Suprapubic skin (tissue), 4 donors: ENCODE data around the gene INPP5A. TPM values are rescaled to one million over a fixed set of nuclear protein-coding genes. Genes with fewer than 3 reads are reported as not detected.

Source experiments
- DNase-seq, 2 donors: peaks; one replicate each; pipeline ENCODE4 v3.0.0-alpha.2; 2019; ENCODE audit warnings: low spot score in 2 of 2
- H3K27ac ChIP-seq: fragments of 200-600 bp; sonication (generic); one replicate; pipeline ENCODE4 v1.5.1; 2019
- H3K27me3 ChIP-seq: fragments of 200-600 bp; sonication (generic); one replicate; pipeline ENCODE4 v1.5.1; 2019
- H3K36me3 ChIP-seq: fragments of 200-600 bp; sonication (generic); one replicate; pipeline ENCODE4 v1.5.1; 2019
- H3K4me1 ChIP-seq: fragments of 200-600 bp; sonication (generic); one replicate; pipeline ENCODE4 v1.5.1; 2019
- H3K4me3 ChIP-seq: fragments of 200-600 bp; sonication (generic); one replicate; pipeline ENCODE4 v1.5.1; 2019; ENCODE audit warnings: mild to moderate bottlenecking
- H3K9me3 ChIP-seq: fragments of 200-600 bp; sonication (generic); one replicate; pipeline ENCODE4 v1.5.1; 2019
- CTCF ChIP-seq, 2 donors: fragments of 200-600 bp in 1 of 2; fragments of 450-650 bp in 1 of 2; sonication (generic) in 1 of 2; IDR thresholded peaks; one replicate each; pipeline ENCODE4 v1.5.1; 2016 to 2019; ENCODE audit warnings: antibody characterized with exemption in 2 of 2, mild to moderate bottlenecking in 1 of 2, moderate library complexity in 1 of 2
- EP300 ChIP-seq: sonication (generic); formaldehyde crosslinking; IDR thresholded peaks from one replicate; pipeline ENCODE4 v1.6.1; 2017; ENCODE audit warnings: antibody characterized with exemption
- POLR2A ChIP-seq, 2 donors: fragments of 450-650 bp; IDR thresholded peaks; one replicate each; pipeline ENCODE4 v1.6.1; 2017; ENCODE audit warnings: antibody characterized with exemption in 2 of 2, mild to moderate bottlenecking in 2 of 2, moderate library complexity in 2 of 2
- POLR2AphosphoS5 ChIP-seq, 3 donors: sonication (generic); formaldehyde crosslinking; IDR thresholded peaks; one replicate each; pipeline ENCODE4 v1.6.1; 2017; ENCODE audit warnings: antibody characterized with exemption in 3 of 3
- WGBS: methylation state at CpG from one replicate; pipeline ENCODE4 v1.1.5; 2018; 5-methylcytosine and 5-hydroxymethylcytosine counted together
- total RNA-seq, 4 donors: library from RNA; depleted of rRNA; stranded (reverse); fragments of >200 nt; gene quantifications; one replicate each; pipeline ENCODE4 v1.1.0, GENCODE V29; 2016

INPP5A gene
- total RNA-seq, 4 donors from 2014 or later: 28.1 to 39.1 (median 32.3) TPM

GRCh38 chr10:132637477-132638129, 100.0 kb downstream of the INPP5A start:
- no peak for TF ChIP-seq POLR2A (IDR thresholded peaks at IDR 0.05)
- TF ChIP-seq CTCF (IDR thresholded peaks at IDR 0.05): peak; percentile 43 to 51
- Histone ChIP-seq H3K4me1 (peaks cover 31% of the 10 kb centered on the region), H3K27ac (no peak overlapping the region)

GRCh38 chr10:132638130-132638515, 100.5 kb downstream of the INPP5A start:
- Histone ChIP-seq H3K27me3 (no peaks in the 10 kb centered on the region), H3K4me3 (no peak overlapping the region), H3K27ac (no peak overlapping the region), H3K36me3 (no peaks in the 10 kb centered on the region), H3K9me3 (no peaks in the 10 kb centered on the region), H3K4me1 (peaks cover 25% of the 10 kb centered on the region)
- DNase-seq: peak; percentile 16 to 49
- 57% methylated on average over 8 of the region's 8 CpGs for WGBS
- TF ChIP-seq CTCF (IDR thresholded peaks at IDR 0.05) (no peak), POLR2AphosphoS5 (IDR thresholded peaks at IDR 0.05) (no peak), POLR2A (IDR thresholded peaks at IDR 0.05) (no peak), EP300 (no peak)

More at GRCh38 chr10:132637477-132638129, 100.0 kb downstream of the INPP5A start:
- Histone ChIP-seq H3K4me3 (no peak overlapping the region), H3K36me3 (no peaks in the 10 kb centered on the region), H3K27me3 (no peaks in the 10 kb centered on the region), H3K9me3 (no peaks in the 10 kb centered on the region)
- peak in 1 of 2 donors; percentile 54 for DNase-seq
- 36% methylated on average over 19 of the region's 19 CpGs for WGBS

- no peak for DNase-seq
- TF ChIP-seq POLR2A (IDR thresholded peaks at IDR 0.05) (no peak), CTCF (IDR thresholded peaks at IDR 0.05) (no peak), EP300 (no peak), POLR2AphosphoS5 (IDR thresholded peaks at IDR 0.05) (no peak)
- Histone ChIP-seq H3K4me3 (no peak overlapping the region), H3K4me1 (peaks cover 19% of the 10 kb centered on the region), H3K36me3 (no peaks in the 10 kb centered on the region), H3K27me3 (no peaks in the 10 kb centered on the region), H3K9me3 (no peaks in the 10 kb centered on the region), H3K27ac (no peak overlapping the region)
- WGBS: 91% methylated on average over 4 of the region's 4 CpGs
These were observed 101.9 kb downstream of the INPP5A start for GRCh38 chr10:132639470-132639869.

GRCh38 chr10:132640326-132641125, 102.9 kb downstream of the INPP5A start:
- Histone ChIP-seq H3K4me3 (no peak overlapping the region), H3K9me3 (no peaks in the 10 kb centered on the region), H3K36me3 (no peaks in the 10 kb centered on the region), H3K27ac (no peak overlapping the region), H3K27me3 (no peaks in the 10 kb centered on the region), H3K4me1 (peaks cover 13% of the 10 kb centered on the region)
- DNase-seq: peak; percentile 46 to 60
- TF ChIP-seq POLR2A (IDR thresholded peaks at IDR 0.05) (no peak), EP300 (no peak), POLR2AphosphoS5 (IDR thresholded peaks at IDR 0.05) (no peak), CTCF (IDR thresholded peaks at IDR 0.05) (no peak)
- 95% methylated on average over 29 of the region's 29 CpGs for WGBS

GRCh38 chr10:132641401-132641800, 103.8 kb downstream of the INPP5A start:
- WGBS: 88% methylated on average over 8 of the region's 8 CpGs
- Histone ChIP-seq H3K27ac (no peak overlapping the region), H3K4me1 (peaks cover 13% of the 10 kb centered on the region), H3K36me3 (no peaks in the 10 kb centered on the region), H3K4me3 (no peak overlapping the region), H3K27me3 (no peaks in the 10 kb centered on the region), H3K9me3 (no peaks in the 10 kb centered on the region)
- TF ChIP-seq EP300 (no peak), POLR2A (IDR thresholded peaks at IDR 0.05) (no peak), POLR2AphosphoS5 (IDR thresholded peaks at IDR 0.05) (no peak), CTCF (IDR thresholded peaks at IDR 0.05) (no peak)
- DNase-seq: peak in 1 of 2 donors; percentile 38
